Fibroblast of villous mesenchyme (primary cell): ENCODE results near the gene CEP290. TPM values are rescaled to one million over a fixed set of nuclear protein-coding genes. Genes with fewer than 3 reads are reported as not detected.

Source experiments
- DNase-seq: peaks from one replicate; pipeline ENCODE4 v3.0.0-alpha.2; 2010; ENCODE audit warnings: low read depth
- H3K4me3 ChIP-seq: 2 replicates; pipeline ENCODE4 v1.5.1; 2011; ENCODE audit warnings: low read depth, mild to moderate bottlenecking, low read length
- CTCF ChIP-seq: IDR thresholded peaks from 2 replicates; pipeline ENCODE4 v1.5.1; 2012; ENCODE audit warnings: low read depth, mild to moderate bottlenecking, low read length; ENCODE audit not compliant: insufficient read depth
- total RNA-seq: library from RNA; depleted of rRNA; stranded (reverse); fragments of >200 nt; gene quantifications from 2 replicates; pipeline ENCODE4 v1.2.3, GENCODE V29; 2012

The CEP290 gene
- total RNA-seq, 1 donor: 20.7 TPM

- DNase-seq: no peak
- no peak overlapping the region for H3K4me3 ChIP-seq
- TF ChIP-seq CTCF: no peak
Measured at GRCh38 chr12:88084210-88084609, 57.7 kb downstream of the CEP290 start.

- no peak for TF ChIP-seq CTCF
- H3K4me3 ChIP-seq: no peak overlapping the region
- no peak for DNase-seq
Measured at GRCh38 chr12:88083634-88084033, 58.3 kb downstream of the CEP290 start.

- H3K4me3 ChIP-seq: no peak overlapping the region
- no peak for TF ChIP-seq CTCF
Measured at GRCh38 chr12:88081247-88081646, 60.6 kb downstream of the CEP290 start.

GRCh38 chr12:88067301-88067700, 74.6 kb downstream of the CEP290 start:
- H3K4me3 ChIP-seq: no peak overlapping the region
- no peak for TF ChIP-seq CTCF
- no peak for DNase-seq

More at GRCh38 chr12:88081247-88081646, 60.6 kb downstream of the CEP290 start:
- DNase-seq: no peak

GRCh38 chr12:88063375-88063774, 78.5 kb downstream of the CEP290 start:
- DNase-seq: peak; percentile 42
- TF ChIP-seq CTCF: no peak
- H3K4me3 ChIP-seq: no peak overlapping the region

GRCh38 chr12:88062474-88062873, 79.4 kb downstream of the CEP290 start:
- no peak for DNase-seq
- no peak overlapping the region for H3K4me3 ChIP-seq
- no peak for TF ChIP-seq CTCF

- no peak overlapping the region for H3K4me3 ChIP-seq
- TF ChIP-seq CTCF: no peak
- DNase-seq: no peak
Measured at GRCh38 chr12:88058719-88059077, 83.2 kb downstream of the CEP290 start.
